Embryonic facial prominence (tissue), 1 donor: ENCODE measurements around the gene DPH5.

Experiments
- DNase-seq: peaks from one replicate; pipeline ENCODE4 v3.0.0-alpha.2; 2016; ENCODE audit errors: extremely low spot score

The DPH5 gene

DNA sequence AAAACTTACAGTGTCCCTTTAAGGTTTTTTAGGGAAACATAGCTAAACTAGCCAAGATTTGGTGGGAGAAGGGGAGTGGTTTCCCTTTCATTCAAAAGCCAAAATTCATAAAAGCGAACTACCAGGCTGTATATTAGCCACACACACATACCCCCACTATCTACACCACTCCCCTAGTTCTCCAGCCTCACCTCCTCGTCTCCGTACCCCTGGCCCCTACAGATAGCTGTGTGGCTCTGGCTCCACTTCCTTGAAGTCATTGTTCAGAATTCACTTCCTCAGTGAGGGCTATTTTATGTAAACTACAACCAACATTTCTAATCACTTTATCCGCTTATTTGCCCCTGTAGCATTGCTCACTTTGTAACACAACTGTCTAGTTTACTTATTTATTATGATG, 5.3 kb upstream of the DPH5 start:
- no peak for DNase-seq

GRCh38 chr1:101029184-101029583, 3.6 kb upstream of the DPH5 start:
- no peak for DNase-seq

DNA sequence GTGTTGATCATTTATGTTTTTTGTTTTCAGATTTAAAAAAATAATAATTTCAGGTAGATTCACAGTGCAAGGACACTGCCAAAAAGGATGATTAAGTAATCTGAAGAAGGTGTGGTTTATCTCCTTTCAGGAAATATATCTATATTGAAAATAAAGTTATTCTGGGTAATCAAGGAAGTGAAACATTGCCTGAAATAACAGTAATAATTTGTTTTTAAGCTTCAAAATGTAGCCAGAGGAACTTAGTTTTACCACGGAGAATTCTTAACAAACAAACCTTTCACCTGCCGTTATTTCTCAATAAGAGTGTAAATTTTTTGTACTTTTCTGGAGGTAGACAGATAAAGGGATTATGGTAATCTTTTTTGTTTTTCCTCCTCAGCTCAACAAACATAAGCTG, 2.9 kb upstream of the DPH5 start:
- no peak for DNase-seq

DNA sequence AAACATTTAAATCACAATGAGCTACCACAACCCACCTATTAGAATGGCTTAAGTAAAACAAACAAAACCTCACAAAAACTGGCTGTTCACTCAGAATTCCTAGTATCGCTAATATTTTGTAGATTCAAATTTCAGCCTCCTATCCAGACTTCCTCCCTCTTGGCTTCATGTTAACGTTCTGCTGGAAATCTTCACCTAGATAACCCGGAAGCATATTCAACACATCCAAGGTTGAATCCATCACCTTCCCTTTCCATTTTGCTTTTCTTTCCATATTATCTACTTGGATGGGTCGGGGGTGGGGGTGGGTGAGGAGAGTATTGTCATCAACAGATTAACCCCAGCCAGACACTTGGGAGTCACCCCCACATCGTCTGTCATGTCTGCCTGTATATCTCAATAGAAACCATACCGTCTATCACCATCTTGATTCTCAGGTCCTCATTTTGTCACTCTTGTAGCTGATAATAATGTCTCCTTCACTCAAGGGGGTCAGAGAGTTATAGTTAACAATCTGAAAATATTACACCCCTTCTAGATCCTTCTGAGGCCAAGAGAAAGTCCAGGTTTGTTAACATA, 1.7 kb upstream of the DPH5 start:
- no peak for DNase-seq

DNA sequence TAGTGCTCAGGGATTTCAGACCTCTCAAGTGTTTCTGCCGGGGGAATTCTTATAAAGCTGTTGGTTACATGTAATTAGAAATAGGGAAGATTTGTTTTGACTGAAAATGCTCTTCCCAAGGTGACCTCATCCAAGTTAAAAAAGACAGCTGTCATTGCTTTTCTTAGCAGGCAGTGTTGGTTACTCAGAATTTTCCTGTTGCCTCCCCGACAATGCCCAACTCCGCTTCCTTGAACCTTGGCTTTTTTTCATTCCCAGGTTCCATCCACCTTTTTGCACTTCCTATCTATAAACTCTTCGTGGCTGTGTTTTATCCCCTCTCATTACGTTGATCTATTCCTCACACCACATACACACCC, 825 bp upstream of the DPH5 start:
- no peak for DNase-seq

GRCh38 chr1:101025283-101025656, 314 bp downstream of the DPH5 start:
- no peak for DNase-seq

GRCh38 chr1:101022294-101022693, 3.3 kb downstream of the DPH5 start:
- no peak for DNase-seq

- DNase-seq: no peak
Observed at GRCh38 chr1:101017448-101017847, 8.1 kb downstream of the DPH5 start.

DNA sequence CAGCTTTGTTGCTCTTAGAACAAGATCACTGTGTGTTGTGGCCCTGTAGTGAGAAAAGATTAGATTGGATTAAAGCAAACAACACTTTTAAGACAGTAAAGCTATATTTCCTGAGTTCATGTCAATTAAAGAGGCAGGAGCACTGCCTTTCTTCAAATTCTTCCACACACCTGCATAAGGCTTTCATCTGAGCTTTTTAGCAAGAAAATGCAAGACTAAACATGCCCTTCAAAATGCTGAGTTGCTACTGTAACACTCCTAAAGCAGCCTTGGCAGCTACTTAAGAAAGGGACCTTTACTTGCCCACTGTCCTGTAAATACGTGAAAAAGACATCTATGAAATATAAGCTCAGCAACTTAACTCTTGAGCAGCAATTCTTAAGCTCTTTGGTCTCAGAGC, 11.8 kb downstream of the DPH5 start:
- DNase-seq: no peak

DNA sequence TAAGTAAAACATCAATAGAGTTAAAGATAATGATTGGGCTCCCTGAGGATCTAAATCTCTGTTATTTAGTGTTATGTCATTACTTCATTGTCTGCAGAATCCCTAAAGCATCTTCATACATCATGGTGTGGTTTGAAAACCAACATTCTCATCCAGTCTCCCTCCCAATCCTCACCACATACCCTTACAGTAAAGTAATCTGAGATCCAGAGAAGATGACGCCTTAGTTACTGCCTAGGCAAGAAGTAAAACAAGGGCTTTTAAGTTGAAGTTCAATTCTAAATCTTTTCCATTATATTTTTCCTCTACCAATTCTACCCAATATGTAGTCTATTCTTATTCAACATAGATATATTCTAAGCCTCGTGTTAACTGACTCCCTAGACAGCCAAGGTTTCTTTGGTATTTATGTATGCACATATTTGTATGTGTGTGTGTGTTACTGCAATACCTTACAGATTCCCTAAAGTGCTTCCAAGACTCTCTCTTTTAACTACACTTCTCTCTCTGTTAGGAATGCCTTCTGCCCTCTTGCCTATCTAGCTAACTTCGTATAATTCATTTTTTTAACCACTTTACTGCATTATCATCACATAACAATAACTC, 17.3 kb downstream of the DPH5 start:
- no peak for DNase-seq

DNA sequence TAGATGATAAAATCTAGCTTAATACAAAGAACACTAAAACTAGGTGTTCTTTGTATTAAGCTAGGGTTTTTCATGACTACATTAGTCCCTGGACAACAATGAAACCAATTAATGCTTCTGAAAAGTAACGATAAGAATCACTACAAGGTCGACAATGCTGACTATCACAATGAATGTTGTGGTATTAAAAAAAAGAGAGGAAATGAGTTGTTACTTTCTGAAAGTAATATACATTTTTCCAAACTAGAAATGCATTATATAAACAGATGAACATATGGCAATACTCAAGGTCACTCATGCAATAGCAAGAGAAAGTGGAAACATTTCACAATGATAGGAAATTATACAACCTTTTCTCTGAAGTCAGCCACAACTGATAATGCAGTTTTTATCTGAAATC, 19.0 kb downstream of the DPH5 start:
- no peak for DNase-seq

- DNase-seq: no peak
Observed at GRCh38 chr1:101005871-101006270, 19.7 kb downstream of the DPH5 start.

DNA sequence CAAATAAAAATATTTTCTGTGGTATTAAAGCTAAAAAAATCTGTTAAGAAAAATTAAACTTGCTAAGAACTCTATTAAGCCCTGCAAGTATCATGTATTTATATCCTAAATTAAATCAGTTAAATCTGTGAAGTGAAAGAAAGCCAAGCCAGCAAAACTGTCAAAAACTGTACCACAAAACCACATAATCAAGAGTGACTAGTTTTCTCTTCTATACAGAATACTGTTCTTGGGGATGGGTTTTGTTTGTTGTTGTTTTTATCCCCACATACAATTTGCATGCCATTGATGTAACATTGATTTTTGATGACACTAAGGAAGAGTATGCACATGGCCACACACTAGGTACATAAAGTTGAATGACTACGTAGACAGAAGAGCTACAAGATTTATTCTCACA, 20.4 kb downstream of the DPH5 start:
- no peak for DNase-seq

GRCh38 chr1:101004670-101005069, 20.9 kb downstream of the DPH5 start:
- DNase-seq: no peak

DNA sequence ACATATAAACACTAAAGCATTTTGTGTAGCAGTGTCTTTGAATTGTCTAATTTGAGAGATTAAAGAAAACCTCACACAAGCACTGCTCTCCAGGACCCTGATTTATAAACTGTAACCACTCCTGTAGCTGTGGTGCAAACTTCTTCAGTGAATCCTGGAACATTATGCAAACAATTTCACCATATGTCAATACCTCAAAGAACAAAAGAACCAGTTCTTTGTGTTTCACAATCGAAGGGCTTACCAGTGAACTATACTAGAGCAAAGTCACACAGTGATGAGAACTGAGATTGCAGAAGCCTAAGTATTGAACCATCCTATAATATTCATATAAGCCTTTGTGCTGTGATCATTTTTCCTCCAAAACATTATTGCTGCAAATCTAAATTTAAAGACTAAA, 21.5 kb downstream of the DPH5 start:
- no peak for DNase-seq

GRCh38 chr1:101003012-101003650, 22.5 kb downstream of the DPH5 start:
- DNase-seq: no peak

- DNase-seq: no peak
Observed at GRCh38 chr1:101002551-101002950, 23.0 kb downstream of the DPH5 start.

GRCh38 chr1:101000131-101000873, 25.3 kb downstream of the DPH5 start:
- DNase-seq: no peak

- DNase-seq: no peak
Observed at GRCh38 chr1:100998426-100998825, 27.2 kb downstream of the DPH5 start.

DNA sequence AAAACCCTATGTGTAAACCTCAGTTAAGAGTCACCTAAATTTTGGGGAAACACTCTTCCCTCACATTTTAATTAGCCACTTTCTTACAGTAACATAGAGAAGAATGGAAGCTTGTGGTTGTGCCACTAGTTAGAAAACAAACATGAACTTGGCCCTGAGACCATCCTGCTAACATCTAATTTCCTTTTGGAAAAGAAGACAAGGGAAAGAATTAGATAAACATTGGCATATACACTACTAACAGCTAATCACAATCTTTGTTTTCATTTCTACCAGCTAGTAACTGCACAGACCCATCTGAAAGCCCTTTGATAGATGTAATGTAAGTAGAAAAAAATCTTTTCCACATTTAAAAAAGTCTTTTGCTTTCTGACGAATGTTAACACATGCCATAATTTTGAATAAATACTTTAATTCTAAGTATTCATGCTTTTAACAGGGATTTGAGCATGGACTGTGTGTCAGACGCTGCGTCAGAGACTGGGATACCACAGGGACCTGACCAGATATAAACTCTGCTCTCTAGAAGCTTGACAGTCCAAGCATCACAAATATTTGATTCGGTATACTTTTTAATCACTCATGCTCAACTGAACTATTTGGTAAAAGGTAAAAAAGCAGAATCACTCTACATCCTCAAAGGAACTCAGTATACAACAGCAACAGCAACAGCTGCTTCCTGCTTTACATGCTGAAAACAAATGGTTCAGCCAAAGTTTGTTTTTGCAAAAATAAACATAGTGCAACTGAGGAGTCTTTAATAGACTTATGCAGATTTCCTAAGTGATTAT, 30.2 kb downstream of the DPH5 start:
- no peak for DNase-seq

- no peak for DNase-seq
Observed at GRCh38 chr1:100989306-100990077, 36.1 kb downstream of the DPH5 start.
